GM21360 (cell line): ENCODE measurements around the gene RBM4B.

Experiments
- ATAC-seq: cut with Tn5 transposase; IDR thresholded peaks from one replicate; pipeline ENCODE4 v1.9.1; 2021; ENCODE audit warnings: mild to moderate bottlenecking, moderate library complexity; ENCODE audit not compliant: unreplicated experiment

The RBM4B gene

GRCh38 chr11:66617155-66617834, 60.4 kb downstream of the RBM4B start:
- ATAC-seq, result no peak

- peak; percentile 82 for ATAC-seq
Observed at GRCh38 chr11:66616379-66617154, 61.1 kb downstream of the RBM4B start, which contains the start of gene RBM14. Gene RBM14 (plus strand): TSS chr11:66616630. CDS start chr11:66616721, 91 bp downstream.
